DMS114 treated with DMSO at 0.1 percent for 48 hours (cell line): ENCODE results near the gene DAAM1.

ENCODE experiments used
- DNase-seq: peaks from one replicate; lab custom pipeline; 2025; ENCODE audit not compliant: unreplicated experiment; lab: John Stamatoyannopoulos, UW

Gene DAAM1

GRCh38 chr14:59282378-59282765 is 93.9 kb downstream of the DAAM1 start:
- DNase-seq = no peak

GRCh38 chr14:59283361-59283760 is 94.9 kb downstream of the DAAM1 start:
- no peak for DNase-seq

- DNase-seq = no peak
These were observed 95.6 kb downstream of the DAAM1 start for GRCh38 chr14:59284059-59284458.

- no peak for DNase-seq
These were observed 103.6 kb downstream of the DAAM1 start for GRCh38 chr14:59292028-59292427.

GRCh38 chr14:59292921-59293534 is 104.6 kb downstream of the DAAM1 start:
- no peak for DNase-seq

- no peak for DNase-seq
These were observed 105.6 kb downstream of the DAAM1 start for GRCh38 chr14:59293935-59294661.

GRCh38 chr14:59294662-59294992 is 106.2 kb downstream of the DAAM1 start:
- no peak for DNase-seq

GRCh38 chr14:59295951-59296350 is 107.5 kb downstream of the DAAM1 start:
- DNase-seq = no peak

GRCh38 chr14:59296508-59296907 is 108.0 kb downstream of the DAAM1 start:
- DNase-seq = no peak

- DNase-seq = no peak
These were observed 108.8 kb downstream of the DAAM1 start for GRCh38 chr14:59297071-59297776.

- DNase-seq = no peak
These were observed 111.3 kb downstream of the DAAM1 start for GRCh38 chr14:59299731-59300130.

GRCh38 chr14:59301354-59301753 is 112.9 kb downstream of the DAAM1 start:
- no peak for DNase-seq

GRCh38 chr14:59302313-59302712 is 113.8 kb downstream of the DAAM1 start:
- no peak for DNase-seq

- no peak for DNase-seq
These were observed 114.7 kb downstream of the DAAM1 start for GRCh38 chr14:59303216-59303615.

- DNase-seq = no peak
These were observed 116.8 kb downstream of the DAAM1 start for GRCh38 chr14:59305231-59305630.

- no peak for DNase-seq
These were observed 117.5 kb downstream of the DAAM1 start for GRCh38 chr14:59305836-59306555.

- DNase-seq = no peak
These were observed 118.3 kb downstream of the DAAM1 start for GRCh38 chr14:59306775-59307174.

- DNase-seq = no peak
These were observed 119.6 kb downstream of the DAAM1 start for GRCh38 chr14:59308086-59308485.

GRCh38 chr14:59308673-59309072 is 120.2 kb downstream of the DAAM1 start:
- DNase-seq = no peak

GRCh38 chr14:59309291-59309900 is 120.9 kb downstream of the DAAM1 start:
- no peak for DNase-seq

GRCh38 chr14:59310633-59311032 is 122.2 kb downstream of the DAAM1 start:
- DNase-seq = no peak
